PC-9 (cell line): Measurements from ENCODE around the gene PTGER3.

ENCODE experiments used
- CTCF ChIP-seq: fragments of 200-600 bp; sonication (generic); conservative IDR thresholded peaks from 2 replicates; pipeline ENCODE4 v1.6.1; 2017; ENCODE audit warnings: mixed run types, antibody characterized with exemption, mild to moderate bottlenecking, moderate library complexity
- EZH2 ChIP-seq: fragments of 200-600 bp; sonication (generic); IDR thresholded peaks from 2 replicates; pipeline ENCODE4 v1.8.0; 2017; ENCODE audit warnings: antibody characterized with exemption, low read depth

GRCh38 chr1:71081697-71082080 is 34.1 kb upstream of the PTGER3 start:
- no peak for TF ChIP-seq CTCF
- TF ChIP-seq EZH2, result no peak
